Kidney (tissue), 14 donors: Measurements from ENCODE around the gene HTT. TPM values are rescaled to one million over a fixed set of nuclear protein-coding genes. Genes with fewer than 3 reads are reported as not detected.

Experiments
- DNase-seq, 5 donors: peaks; one replicate each; pipeline ENCODE4 v3.0.0-alpha.2; 2013 to 2020
- FAIRE-seq: peaks from 2 replicates; lab custom pipeline; 2012; peaks lifted over from hg19 to GRCh38; lab: Jason Lieb, UNC
- H3K27ac ChIP-seq, 2 donors: one replicate each; pipeline ENCODE4 v1.7.0; 2013; ENCODE audit warnings: low read depth in 2 of 2, low read length in 2 of 2, inconsistent platforms in 1 of 2
- H3K27me3 ChIP-seq: one replicate; pipeline ENCODE4 v1.7.1; 2013; ENCODE audit warnings: low read length, inconsistent platforms; ENCODE audit not compliant: control insufficient read depth, insufficient read depth
- H3K36me3 ChIP-seq, 3 donors: one replicate each; pipeline versions ENCODE4 v1.7.0 to v1.7.1; 2013; ENCODE audit warnings: low read length in 3 of 3, control low read depth in 1 of 3, inconsistent platforms in 1 of 3; ENCODE audit not compliant: insufficient read depth in 3 of 3, control insufficient read depth in 2 of 3
- H3K4me1 ChIP-seq, 3 donors: one replicate each; pipeline versions ENCODE4 v1.7.0 to v1.7.1; 2013; ENCODE audit warnings: low read length in 3 of 3, inconsistent platforms in 1 of 3, low read depth in 1 of 3; ENCODE audit not compliant: control insufficient read depth in 2 of 3, insufficient read depth in 2 of 3
- H3K4me3 ChIP-seq, 3 donors: one replicate each; pipeline versions ENCODE4 v1.7.0 to v1.8.1; 2013; ENCODE audit warnings: low read length in 3 of 3, control low read depth in 1 of 3, inconsistent platforms in 1 of 3
- H3K9ac ChIP-seq, 3 donors: one replicate each; pipeline versions ENCODE4 v1.7.0 to v1.7.1; 2013; ENCODE audit warnings: low read length in 3 of 3, control low read depth in 1 of 3, inconsistent platforms in 1 of 3
- H3K9me3 ChIP-seq, 3 donors: one replicate each; pipeline versions ENCODE4 v1.7.0 to v1.7.1; 2013; ENCODE audit warnings: low read length in 3 of 3, control low read depth in 1 of 3, inconsistent platforms in 1 of 3; ENCODE audit not compliant: control insufficient read depth in 2 of 3, insufficient read depth in 1 of 3
- CTCF ChIP-seq: IDR thresholded peaks from 3 replicates; pipeline ENCODE4 v1.5.1; 2012; ENCODE audit warnings: mild to moderate bottlenecking, moderate library complexity, borderline replicate concordance; ENCODE audit not compliant: insufficient read depth; ENCODE audit errors: extremely low read depth
- intact Hi-C: fragments of 100-400 bp; cut with DNase I; formaldehyde crosslinking; loops from one replicate; pipeline ENCODE4 v1.11.1; 2022
- polyA plus RNA-seq: library from polyadenylated mRNA; stranded (reverse); fragments of 350-450 nt; fragmentation: Illumina TruSeq; extraction: RNeasy Lipid Tissue Mini Kit (QIAGEN cat#74804); gene quantifications from one replicate; pipeline ENCODE4 v1.2.3, GENCODE V29; 2014; ENCODE audit warnings: low read depth, low replicate concordance; ENCODE audit not compliant: insufficient read depth
- total RNA-seq: library from RNA; stranded (reverse); fragmentation: NEBNext Ultra II Directional; extraction: Animal tissue kit (Norgen Biotek cat#: 25700); gene quantifications from one replicate; pipeline ENCODE4 v1.2.1, GENCODE V29; 2021
- donor health status: control.
- donor health status: control.
- donor health status: control.
- donor health status: control.
- donor health status: control.
- donor health status: DM: yes; HTN: yes; CAD: no.
- donor health status: Normal renal cell carcinoma (clear cell type).

HTT gene
- total and polyA plus RNA-seq, 2 donors from 2014 or later: 7.2 to 64.0 TPM

- peaks cover 7 to 13% (median 8%) of the 10 kb centered on the region in 3 donors for H3K36me3 ChIP-seq
- no peak for FAIRE-seq
- intact Hi-C loops: no loop called here
- no peak overlapping the region for H3K27ac ChIP-seq
- no peaks in the 10 kb centered on the region for H3K9me3 ChIP-seq
- TF ChIP-seq CTCF: no peak
- no peak overlapping the region for H3K9ac ChIP-seq
- no peak for DNase-seq
- H3K27me3 ChIP-seq: no peaks in the 10 kb centered on the region
- H3K4me3 ChIP-seq: no peak overlapping the region
- H3K4me1 ChIP-seq: no peaks in the 10 kb centered on the region
Observed at GRCh38 chr4:3096202-3096601, 21.7 kb downstream of the HTT start.

GRCh38 chr4:3098346-3098745 lies 23.9 kb downstream of the HTT start:
- Histone ChIP-seq H3K9ac (no peak overlapping the region), H3K4me3 (no peak overlapping the region)
- intact Hi-C loops: no loop called here

GRCh38 chr4:3106339-3107186 lies 32.1 kb downstream of the HTT start:
- TF ChIP-seq CTCF: peak; percentile 93
- H3K9me3 ChIP-seq: no peaks in the 10 kb centered on the region
- no peaks in the 10 kb centered on the region for H3K27me3 ChIP-seq
- H3K4me3 ChIP-seq: no peak overlapping the region
- H3K9ac ChIP-seq: no peak overlapping the region
- no peak overlapping the region for H3K27ac ChIP-seq
- peaks cover 8 to 38% (median 28%) of the 10 kb centered on the region in 3 donors for H3K36me3 ChIP-seq
- FAIRE-seq (peak; percentile 81), DNase-seq (peak; percentile 80 to 95 (median 83))
- H3K4me1 ChIP-seq: peaks cover 0 to 7% (median 0%) of the 10 kb centered on the region in 3 donors
- intact Hi-C loops: no loop called here

More at GRCh38 chr4:3098346-3098745, 23.9 kb downstream of the HTT start:
- H3K27ac ChIP-seq: no peak overlapping the region
- no peaks in the 10 kb centered on the region for H3K9me3 ChIP-seq
- H3K36me3 ChIP-seq: peaks cover 7 to 13% (median 13%) of the 10 kb centered on the region in 3 donors
- no peaks in the 10 kb centered on the region for H3K27me3 ChIP-seq
- H3K4me1 ChIP-seq: no peaks in the 10 kb centered on the region
- TF ChIP-seq CTCF: no peak
- FAIRE-seq: no peak
- no peak for DNase-seq
